ENCODE data around the gene RRAGC. TPM values are rescaled to one million over a fixed set of nuclear protein-coding genes. Genes with fewer than 3 reads are reported as not detected.

The RRAGC gene
- total and polyA plus RNA-seq, 10 of the 15 experiments (the other 5 are each of a cell fraction or from before 2014, with no cell fraction given): 5.5 to 22.1 (median 15.0) TPM

- TF ChIP-seq CTCF (IDR thresholded peaks at IDR 0.05 in 2 of 3, conservative IDR thresholded peaks at IDR 0.05 in 1 of 3; ENCODE audit: control insufficient read depth in 2 of 3, extremely low read depth in 1 of 3, insufficient read depth in 1 of 3, low read depth in 3 of 3, low read length in 3 of 3) (0 out of 6 replicates have a peak, but pooled peaks of 1 of the 3 experiments have one; percentile 7), BHLHE40 (IDR thresholded peaks at IDR 0.05; ENCODE audit: borderline replicate concordance in 1 of 2, low read depth in 2 of 2, low read length in 1 of 2) (peak in 1 of 2 experiments; percentile 48; a peak in 1 of 4 replicates), ASH2L (IDR thresholded peaks at IDR 0.05; ENCODE audit: borderline replicate concordance, low read depth) (no peak), SMC3 (IDR thresholded peaks at IDR 0.05; ENCODE audit: borderline replicate concordance, low read length) (peak; percentile 11; the same call in 1 of the 2 replicates), ZNF274 (IDR thresholded peaks at IDR 0.05; ENCODE audit: insufficient read depth, insufficient read length) (no peak), TBL1XR1 (IDR thresholded peaks at IDR 0.05; ENCODE audit: low read depth, low read length) (no peak), PKNOX1 (IDR thresholded peaks at IDR 0.05) (peak; percentile 90)
Measured at GRCh38 chr1:38815903-38816627, 43.5 kb downstream of the RRAGC start (continued).
